ENCODE data around the gene RAB11B.
"Not testable (repeated sequence)": the region's sequence is repeated elsewhere in the genome, so short reads cannot be mapped to it uniquely, and the experiment has no call there.

The RAB11B gene

GRCh38 chr19:8389891-8390616 lies at the start of gene RAB11B:
Gene RAB11B (plus strand): TSS chr19:8390360. CDS start chr19:8390417, 57 bp downstream.
- peak; percentile 95 for DNase-seq (ENCODE audit: low read depth in 1 of 2, low spot score in 1 of 2)

- DNase-seq (ENCODE audit: low read depth in 1 of 2, low spot score in 1 of 2): not testable (repeated sequence)
These were observed 48.7 kb upstream of the RAB11B start for GRCh38 chr19:8341504-8341903.

- no peak for DNase-seq (ENCODE audit: low read depth in 1 of 2, low spot score in 1 of 2)
These were observed 47.9 kb upstream of the RAB11B start for GRCh38 chr19:8342316-8342683.

- DNase-seq (ENCODE audit: low read depth in 1 of 2, low spot score in 1 of 2): peak; percentile 80 to 86
These were observed 47.3 kb upstream of the RAB11B start, which contains the start of gene KANK3 for GRCh38 chr19:8342684-8343482. Gene KANK3 (minus strand): TSS chr19:8343262. CDS start chr19:8337828, 5,434 bp downstream.

- DNase-seq (ENCODE audit: low read depth in 1 of 2, low spot score in 1 of 2): no peak
These were observed 46.7 kb upstream of the RAB11B start for GRCh38 chr19:8343483-8343844.

GRCh38 chr19:8349629-8350372 lies 40.4 kb upstream of the RAB11B start:
- DNase-seq (ENCODE audit: low read depth in 1 of 2, low spot score in 1 of 2): not testable (repeated sequence)

GRCh38 chr19:8352134-8352827 lies 37.9 kb upstream of the RAB11B start:
- DNase-seq (ENCODE audit: low read depth in 1 of 2, low spot score in 1 of 2): no peak

GRCh38 chr19:8352845-8353244 lies 37.3 kb upstream of the RAB11B start:
- DNase-seq (ENCODE audit: low read depth in 1 of 2, low spot score in 1 of 2): not testable (repeated sequence)

GRCh38 chr19:8355631-8356402 lies 34.3 kb upstream of the RAB11B start:
- no peak for DNase-seq (ENCODE audit: low read depth in 1 of 2, low spot score in 1 of 2)

GRCh38 chr19:8357007-8357521 lies 33.1 kb upstream of the RAB11B start:
- no peak for DNase-seq (ENCODE audit: low read depth in 1 of 2, low spot score in 1 of 2)

- no peak for DNase-seq (ENCODE audit: low read depth in 1 of 2, low spot score in 1 of 2)
These were observed 31.2 kb upstream of the RAB11B start for GRCh38 chr19:8358948-8359347.

- no peak for DNase-seq (ENCODE audit: low read depth in 1 of 2, low spot score in 1 of 2)
These were observed 30.0 kb upstream of the RAB11B start for GRCh38 chr19:8360196-8360595.

- DNase-seq (ENCODE audit: low read depth in 1 of 2, low spot score in 1 of 2): no peak
These were observed 28.0 kb upstream of the RAB11B start for GRCh38 chr19:8361921-8362793.

GRCh38 chr19:8363803-8364771 lies 26.1 kb upstream of the RAB11B start, which contains the start of gene ANGPTL4:
Gene ANGPTL4 (plus strand): TSS chr19:8364155. CDS start chr19:8364322, 167 bp downstream.
- DNase-seq (ENCODE audit: low read depth in 1 of 2, low spot score in 1 of 2): peak in 1 of 2 donors; percentile 27

- no peak for DNase-seq (ENCODE audit: low read depth in 1 of 2, low spot score in 1 of 2)
These were observed 24.0 kb upstream of the RAB11B start for GRCh38 chr19:8366121-8366581.

- DNase-seq (ENCODE audit: low read depth in 1 of 2, low spot score in 1 of 2): no peak
These were observed 23.2 kb upstream of the RAB11B start for GRCh38 chr19:8366961-8367326.

GRCh38 chr19:8367327-8368001 lies 22.7 kb upstream of the RAB11B start:
- DNase-seq (ENCODE audit: low read depth in 1 of 2, low spot score in 1 of 2): no peak
